Nephron progenitor cell (in vitro differentiated cells): ENCODE data around the gene CHCT1.

Source experiments
- DNase-seq: peaks from one replicate; pipeline ENCODE4 v3.0.0; 2021
- H3K27ac Mint-ChIP-seq: 2 replicates; pipeline ENCODE4 v1.8.0; 2021; ENCODE audit warnings: mild to moderate bottlenecking, moderate library complexity, mixed read lengths
- H3K27me3 Mint-ChIP-seq: 2 replicates; pipeline ENCODE4 v1.8.0; 2021; ENCODE audit warnings: mild to moderate bottlenecking, low read depth, mixed read lengths; ENCODE audit not compliant: poor library complexity
- H3K36me3 Mint-ChIP-seq: 2 replicates; pipeline ENCODE4 v1.8.0; 2021; ENCODE audit warnings: low read depth, mixed read lengths
- H3K4me1 Mint-ChIP-seq: 2 replicates; pipeline ENCODE4 v1.8.0; 2021; ENCODE audit warnings: mixed read lengths
- H3K4me3 Mint-ChIP-seq: 2 replicates; pipeline ENCODE4 v1.8.0; 2021; ENCODE audit warnings: mild to moderate bottlenecking, moderate library complexity, mixed read lengths
- H3K9me3 Mint-ChIP-seq: 2 replicates; pipeline ENCODE4 v1.8.0; 2021; ENCODE audit warnings: mild to moderate bottlenecking, moderate library complexity, mixed read lengths
- TF ChIP-seq, protein P1 (sequence below): fragments of 200-600 bp; sonication (generic); IDR thresholded peaks from 2 replicates; pipeline ENCODE4 v1.5.0; 2021; ENCODE audit warnings: antibody characterized with exemption

Gene CHCT1

GRCh38 chr17:60386147-60387058, 35.9 kb upstream of the CHCT1 start:
- no peak for DNase-seq
- peaks cover 10% of the 10 kb centered on the region for H3K36me3 Mint-ChIP-seq
- no peak overlapping the region for H3K4me3 Mint-ChIP-seq
- H3K9me3 Mint-ChIP-seq = no peaks in the 10 kb centered on the region
- TF ChIP-seq, protein P1, sequence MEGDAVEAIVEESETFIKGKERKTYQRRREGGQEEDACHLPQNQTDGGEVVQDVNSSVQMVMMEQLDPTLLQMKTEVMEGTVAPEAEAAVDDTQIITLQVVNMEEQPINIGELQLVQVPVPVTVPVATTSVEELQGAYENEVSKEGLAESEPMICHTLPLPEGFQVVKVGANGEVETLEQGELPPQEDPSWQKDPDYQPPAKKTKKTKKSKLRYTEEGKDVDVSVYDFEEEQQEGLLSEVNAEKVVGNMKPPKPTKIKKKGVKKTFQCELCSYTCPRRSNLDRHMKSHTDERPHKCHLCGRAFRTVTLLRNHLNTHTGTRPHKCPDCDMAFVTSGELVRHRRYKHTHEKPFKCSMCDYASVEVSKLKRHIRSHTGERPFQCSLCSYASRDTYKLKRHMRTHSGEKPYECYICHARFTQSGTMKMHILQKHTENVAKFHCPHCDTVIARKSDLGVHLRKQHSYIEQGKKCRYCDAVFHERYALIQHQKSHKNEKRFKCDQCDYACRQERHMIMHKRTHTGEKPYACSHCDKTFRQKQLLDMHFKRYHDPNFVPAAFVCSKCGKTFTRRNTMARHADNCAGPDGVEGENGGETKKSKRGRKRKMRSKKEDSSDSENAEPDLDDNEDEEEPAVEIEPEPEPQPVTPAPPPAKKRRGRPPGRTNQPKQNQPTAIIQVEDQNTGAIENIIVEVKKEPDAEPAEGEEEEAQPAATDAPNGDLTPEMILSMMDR = no peak
- H3K27me3 Mint-ChIP-seq = no peaks in the 10 kb centered on the region
- peaks cover 54% of the 10 kb centered on the region for H3K4me1 Mint-ChIP-seq
- H3K27ac Mint-ChIP-seq = peak overlapping the region; percentile 15

DNA sequence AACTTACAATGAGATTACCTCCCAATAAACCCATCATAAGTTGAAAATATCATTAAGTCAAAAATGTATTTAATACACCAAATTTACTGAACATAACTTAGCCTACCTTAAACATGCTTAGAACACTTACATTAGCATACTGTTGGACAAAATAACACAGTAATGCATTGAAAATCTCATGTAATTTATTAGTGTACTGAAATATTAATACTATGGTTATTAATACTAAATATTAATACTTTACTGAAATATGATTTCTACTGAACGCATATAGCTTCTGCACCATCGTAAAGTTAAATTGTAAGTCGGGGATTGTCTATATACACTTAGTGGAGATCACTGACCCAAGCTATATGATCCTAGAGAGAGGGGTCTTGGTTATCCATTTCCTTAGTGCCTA, 34.6 kb upstream of the CHCT1 start:
- H3K27ac Mint-ChIP-seq = no peak overlapping the region
- peaks cover 57% of the 10 kb centered on the region for H3K4me1 Mint-ChIP-seq

GRCh38 chr17:60388742-60389141, 33.5 kb upstream of the CHCT1 start:
- H3K4me1 Mint-ChIP-seq = peaks cover 61% of the 10 kb centered on the region
- DNase-seq = no peak
- no peaks in the 10 kb centered on the region for H3K9me3 Mint-ChIP-seq
- peaks cover 5% of the 10 kb centered on the region for H3K36me3 Mint-ChIP-seq
- H3K27me3 Mint-ChIP-seq = no peaks in the 10 kb centered on the region
- H3K27ac Mint-ChIP-seq = no peak overlapping the region
- peak overlapping the region; percentile 6 for H3K4me3 Mint-ChIP-seq
- TF ChIP-seq, protein P1 = no peak

More for the DNA sequence above, 34.6 kb upstream of the CHCT1 start:
- TF ChIP-seq, protein P1 = no peak
- no peak overlapping the region for H3K4me3 Mint-ChIP-seq
- no peaks in the 10 kb centered on the region for H3K9me3 Mint-ChIP-seq
- peaks cover 10% of the 10 kb centered on the region for H3K36me3 Mint-ChIP-seq
- DNase-seq = no peak
- no peaks in the 10 kb centered on the region for H3K27me3 Mint-ChIP-seq

DNA sequence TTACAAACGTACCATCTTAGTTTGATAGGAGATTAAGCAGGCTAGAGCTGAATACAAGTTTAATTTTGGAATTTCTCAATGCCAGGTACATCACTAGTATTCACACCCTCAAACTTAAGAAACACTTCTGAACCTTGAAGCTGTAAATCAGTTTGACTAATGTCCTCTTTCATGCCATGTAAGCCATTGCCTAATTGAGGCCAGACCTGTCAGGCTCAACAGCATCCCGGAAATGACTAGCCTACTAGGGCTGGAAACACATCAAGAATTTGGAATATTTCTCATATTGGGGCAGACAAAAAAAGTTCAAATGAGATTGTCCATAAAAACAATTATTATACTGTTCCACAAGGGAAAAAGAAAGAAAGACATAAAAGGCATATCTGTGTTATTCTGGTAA, 32.1 kb upstream of the CHCT1 start:
- no peak for DNase-seq
- H3K27ac Mint-ChIP-seq = no peak overlapping the region
- TF ChIP-seq, protein P1 = no peak
- H3K36me3 Mint-ChIP-seq = peaks cover 2% of the 10 kb centered on the region
- H3K9me3 Mint-ChIP-seq = no peaks in the 10 kb centered on the region
- no peaks in the 10 kb centered on the region for H3K27me3 Mint-ChIP-seq
- peaks cover 57% of the 10 kb centered on the region for H3K4me1 Mint-ChIP-seq
- peak overlapping the region; percentile 94 for H3K4me3 Mint-ChIP-seq

GRCh38 chr17:60390925-60391470, 31.3 kb upstream of the CHCT1 start:
- Mint-ChIP-seq H3K36me3 (no peaks in the 10 kb centered on the region), H3K27ac (peak overlapping the region; percentile 22), H3K4me1 (peaks cover 50% of the 10 kb centered on the region), H3K27me3 (no peaks in the 10 kb centered on the region), H3K9me3 (no peaks in the 10 kb centered on the region), H3K4me3 (peak overlapping the region; percentile 94)
- DNase-seq = peak; percentile 16
- TF ChIP-seq, protein P1 = no peak
